ENCODE data around the gene TUBGCP2.
A peak's percentile ranks its signal among the peaks of the same experiment; 100 is the strongest.

Gene TUBGCP2

DNA sequence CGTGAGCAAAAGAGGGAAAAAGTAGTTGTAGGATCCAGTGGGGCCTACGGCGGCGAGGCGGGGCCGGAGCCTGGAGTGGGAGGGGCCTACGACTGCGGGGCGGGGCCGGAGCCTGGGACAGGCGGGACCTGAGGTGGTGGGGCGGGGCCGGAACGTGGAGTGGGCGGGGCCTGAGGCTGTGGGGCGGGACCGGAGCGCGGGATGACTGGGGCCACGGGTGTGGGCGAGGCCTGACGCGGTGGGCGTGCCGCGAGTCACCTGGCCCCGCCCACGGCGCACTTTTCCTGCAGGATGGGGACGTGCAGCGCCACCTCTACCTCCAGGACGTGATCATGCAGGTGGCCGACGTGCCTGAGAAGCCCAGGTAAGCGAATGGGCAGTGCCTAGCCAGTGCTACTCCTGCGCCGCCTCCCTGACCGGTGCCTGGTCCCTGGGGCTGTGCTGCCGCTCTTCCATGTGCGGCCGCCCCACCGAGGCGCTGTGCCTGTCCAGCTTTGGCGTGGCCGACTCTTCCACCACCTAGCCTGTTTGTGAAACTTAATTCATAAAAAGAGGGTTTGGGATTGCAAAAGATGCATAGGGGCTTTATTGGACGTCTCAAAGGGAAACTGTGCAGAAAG lies 538 bp upstream of the TUBGCP2 start (continued):
- TF ChIP-seq ZNF426 (tag by site-specific recombination; IDR thresholded peaks at IDR 0.05) (no peak), ZNF324 (tag by site-specific recombination; IDR thresholded peaks at IDR 0.05) (no peak), ZNF600 (tag by site-specific recombination; IDR thresholded peaks at IDR 0.05) (no peak), ZNF623 (tag by site-specific recombination; IDR thresholded peaks at IDR 0.05) (no peak), ZNF747 (tag by site-specific recombination; IDR thresholded peaks at IDR 0.05) (no peak), TRIM28 (IDR thresholded peaks at IDR 0.05; ENCODE audit: borderline replicate concordance, low read length) (no peak), ZNF114 (tag by site-specific recombination; IDR thresholded peaks at IDR 0.05) (no peak), ZNF501 (tag by site-specific recombination; IDR thresholded peaks at IDR 0.05) (no peak), YY1 (tag by site-specific recombination; IDR thresholded peaks at IDR 0.05) (no peak), KLF8 (tag by site-specific recombination; IDR thresholded peaks at IDR 0.05) (peak; percentile 85; the same call in 1 of the 2 replicates), SP3 (tag by site-specific recombination; IDR thresholded peaks at IDR 0.05) (peak; percentile 89), ZNF473 (tag by site-specific recombination; IDR thresholded peaks at IDR 0.05) (no peak), KLF1 (tag by site-specific recombination; IDR thresholded peaks at IDR 0.05) (peak; percentile 73), ZFHX2 (tag by site-specific recombination; conservative IDR thresholded peaks at IDR 0.05) (peak; percentile 86)
- TF ChIP-seq, protein P1, sequence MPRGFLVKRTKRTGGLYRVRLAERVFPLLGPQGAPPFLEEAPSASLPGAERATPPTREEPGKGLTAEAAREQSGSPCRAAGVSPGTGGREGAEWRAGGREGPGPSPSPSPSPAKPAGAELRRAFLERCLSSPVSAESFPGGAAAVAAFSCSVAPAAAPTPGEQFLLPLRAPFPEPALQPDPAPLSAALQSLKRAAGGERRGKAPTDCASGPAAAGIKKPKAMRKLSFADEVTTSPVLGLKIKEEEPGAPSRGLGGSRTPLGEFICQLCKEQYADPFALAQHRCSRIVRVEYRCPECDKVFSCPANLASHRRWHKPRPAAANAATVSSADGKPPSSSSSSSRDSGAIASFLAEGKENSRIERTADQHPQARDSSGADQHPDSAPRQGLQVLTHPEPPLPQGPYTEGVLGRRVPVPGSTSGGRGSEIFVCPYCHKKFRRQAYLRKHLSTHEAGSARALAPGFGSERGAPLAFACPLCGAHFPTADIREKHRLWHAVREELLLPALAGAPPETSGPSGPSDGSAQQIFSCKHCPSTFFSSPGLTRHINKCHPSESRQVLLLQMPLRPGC (tag by site-specific recombination; IDR thresholded peaks at IDR 0.05): no peak
- TF ChIP-seq, protein P2, sequence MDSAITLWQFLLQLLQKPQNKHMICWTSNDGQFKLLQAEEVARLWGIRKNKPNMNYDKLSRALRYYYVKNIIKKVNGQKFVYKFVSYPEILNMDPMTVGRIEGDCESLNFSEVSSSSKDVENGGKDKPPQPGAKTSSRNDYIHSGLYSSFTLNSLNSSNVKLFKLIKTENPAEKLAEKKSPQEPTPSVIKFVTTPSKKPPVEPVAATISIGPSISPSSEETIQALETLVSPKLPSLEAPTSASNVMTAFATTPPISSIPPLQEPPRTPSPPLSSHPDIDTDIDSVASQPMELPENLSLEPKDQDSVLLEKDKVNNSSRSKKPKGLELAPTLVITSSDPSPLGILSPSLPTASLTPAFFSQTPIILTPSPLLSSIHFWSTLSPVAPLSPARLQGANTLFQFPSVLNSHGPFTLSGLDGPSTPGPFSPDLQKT (IDR thresholded peaks at IDR 0.05; ENCODE audit: borderline replicate concordance, low read depth, low read length): no peak; the same call in 1 of the 2 replicates
- TF ChIP-seq, protein P3, sequence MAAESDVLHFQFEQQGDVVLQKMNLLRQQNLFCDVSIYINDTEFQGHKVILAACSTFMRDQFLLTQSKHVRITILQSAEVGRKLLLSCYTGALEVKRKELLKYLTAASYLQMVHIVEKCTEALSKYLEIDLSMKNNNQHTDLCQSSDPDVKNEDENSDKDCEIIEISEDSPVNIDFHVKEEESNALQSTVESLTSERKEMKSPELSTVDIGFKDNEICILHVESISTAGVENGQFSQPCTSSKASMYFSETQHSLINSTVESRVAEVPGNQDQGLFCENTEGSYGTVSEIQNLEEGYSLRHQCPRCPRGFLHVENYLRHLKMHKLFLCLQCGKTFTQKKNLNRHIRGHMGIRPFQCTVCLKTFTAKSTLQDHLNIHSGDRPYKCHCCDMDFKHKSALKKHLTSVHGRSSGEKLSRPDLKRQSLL (tag by site-specific recombination; IDR thresholded peaks at IDR 0.05): no peak
- TF ChIP-seq, protein P4, sequence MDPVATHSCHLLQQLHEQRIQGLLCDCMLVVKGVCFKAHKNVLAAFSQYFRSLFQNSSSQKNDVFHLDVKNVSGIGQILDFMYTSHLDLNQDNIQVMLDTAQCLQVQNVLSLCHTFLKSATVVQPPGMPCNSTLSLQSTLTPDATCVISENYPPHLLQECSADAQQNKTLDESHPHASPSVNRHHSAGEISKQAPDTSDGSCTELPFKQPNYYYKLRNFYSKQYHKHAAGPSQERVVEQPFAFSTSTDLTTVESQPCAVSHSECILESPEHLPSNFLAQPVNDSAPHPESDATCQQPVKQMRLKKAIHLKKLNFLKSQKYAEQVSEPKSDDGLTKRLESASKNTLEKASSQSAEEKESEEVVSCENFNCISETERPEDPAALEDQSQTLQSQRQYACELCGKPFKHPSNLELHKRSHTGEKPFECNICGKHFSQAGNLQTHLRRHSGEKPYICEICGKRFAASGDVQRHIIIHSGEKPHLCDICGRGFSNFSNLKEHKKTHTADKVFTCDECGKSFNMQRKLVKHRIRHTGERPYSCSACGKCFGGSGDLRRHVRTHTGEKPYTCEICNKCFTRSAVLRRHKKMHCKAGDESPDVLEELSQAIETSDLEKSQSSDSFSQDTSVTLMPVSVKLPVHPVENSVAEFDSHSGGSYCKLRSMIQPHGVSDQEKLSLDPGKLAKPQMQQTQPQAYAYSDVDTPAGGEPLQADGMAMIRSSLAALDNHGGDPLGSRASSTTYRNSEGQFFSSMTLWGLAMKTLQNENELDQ (tag by site-specific recombination; IDR thresholded peaks at IDR 0.05; ENCODE audit: low read depth): no peak
- TF ChIP-seq, protein P5, sequence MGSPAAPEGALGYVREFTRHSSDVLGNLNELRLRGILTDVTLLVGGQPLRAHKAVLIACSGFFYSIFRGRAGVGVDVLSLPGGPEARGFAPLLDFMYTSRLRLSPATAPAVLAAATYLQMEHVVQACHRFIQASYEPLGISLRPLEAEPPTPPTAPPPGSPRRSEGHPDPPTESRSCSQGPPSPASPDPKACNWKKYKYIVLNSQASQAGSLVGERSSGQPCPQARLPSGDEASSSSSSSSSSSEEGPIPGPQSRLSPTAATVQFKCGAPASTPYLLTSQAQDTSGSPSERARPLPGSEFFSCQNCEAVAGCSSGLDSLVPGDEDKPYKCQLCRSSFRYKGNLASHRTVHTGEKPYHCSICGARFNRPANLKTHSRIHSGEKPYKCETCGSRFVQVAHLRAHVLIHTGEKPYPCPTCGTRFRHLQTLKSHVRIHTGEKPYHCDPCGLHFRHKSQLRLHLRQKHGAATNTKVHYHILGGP (tag by site-specific recombination; IDR thresholded peaks at IDR 0.05): no peak

Measured in HEK293 (cell line).